ENCODE results near the gene PHC3.

PHC3 gene

DNA sequence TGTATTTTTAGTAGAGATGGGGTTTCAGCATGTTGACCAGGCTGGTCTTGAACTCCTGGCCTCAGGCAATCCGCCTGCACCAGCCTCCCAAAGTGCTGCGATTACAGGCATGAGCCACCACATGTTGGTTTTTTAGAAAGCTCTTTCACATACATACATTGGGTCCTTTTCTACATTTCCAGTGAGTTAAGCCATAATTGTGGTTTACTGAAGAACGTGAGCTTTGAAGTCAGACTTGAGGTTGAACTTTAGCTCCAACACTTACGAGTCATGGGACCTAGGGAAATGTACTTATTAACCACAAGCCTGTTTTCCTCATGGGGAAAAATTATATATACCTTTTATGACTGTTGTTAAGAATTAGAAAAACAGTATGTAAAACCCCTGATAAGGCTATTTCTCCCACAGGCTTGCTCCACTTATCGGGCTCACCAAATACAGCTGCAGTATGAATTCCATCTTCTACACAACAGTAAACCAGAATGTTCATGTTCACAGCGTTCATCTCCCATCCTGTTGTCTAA, 104.8 kb downstream of the PHC3 start:
- no peak for DNase-seq

DNA sequence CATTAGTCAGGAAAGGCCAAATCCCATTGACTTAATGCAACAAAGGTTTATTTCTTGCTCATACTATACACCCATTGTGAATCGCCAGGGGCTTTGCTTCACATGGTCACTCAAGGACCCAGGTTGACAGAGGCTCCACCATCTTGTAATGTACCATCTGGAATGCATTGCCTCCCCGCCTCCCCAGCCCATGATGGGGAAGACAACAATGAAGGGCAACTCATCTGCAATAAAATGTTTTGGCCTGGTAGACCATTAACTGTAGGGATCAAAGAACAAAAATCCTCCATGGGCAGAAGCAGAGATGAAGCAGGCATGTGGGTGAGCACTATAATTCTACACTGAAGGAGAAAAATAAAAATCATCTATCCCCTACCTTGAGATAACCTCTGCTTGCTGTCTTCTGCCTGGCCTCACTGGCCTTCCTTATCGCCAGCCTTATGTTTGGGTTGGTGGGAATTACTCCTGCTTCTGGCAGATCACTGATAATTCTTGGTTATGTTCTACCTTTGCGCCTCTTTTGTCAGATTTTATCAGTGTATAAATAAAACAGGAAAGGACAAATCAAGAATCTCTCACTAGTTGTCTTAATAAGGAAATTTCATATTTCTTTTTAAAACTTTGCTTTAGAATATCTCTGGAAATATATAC, 106.0 kb downstream of the PHC3 start:
- DNase-seq, result no peak

DNA sequence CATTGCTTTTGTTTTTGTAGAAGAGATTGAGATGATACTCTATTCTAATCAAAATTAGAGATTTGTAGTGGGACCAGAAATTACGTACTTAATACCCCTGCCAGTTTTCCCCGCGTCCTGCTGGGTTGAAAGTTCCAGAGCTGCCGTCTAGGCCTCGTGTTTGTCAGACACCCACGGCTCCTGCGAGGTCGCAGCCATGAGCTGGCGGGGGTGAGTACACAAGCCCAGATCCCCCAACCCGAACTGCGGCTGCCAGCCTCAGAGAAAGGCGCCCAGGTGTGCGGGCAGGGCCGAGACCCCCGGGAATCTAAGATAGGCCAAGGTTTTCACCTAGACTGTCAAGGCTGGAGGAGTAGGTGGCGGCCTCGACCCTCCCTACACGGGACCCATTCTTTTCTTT, 117.4 kb downstream of the PHC3 start:
- no peak for DNase-seq

DNA sequence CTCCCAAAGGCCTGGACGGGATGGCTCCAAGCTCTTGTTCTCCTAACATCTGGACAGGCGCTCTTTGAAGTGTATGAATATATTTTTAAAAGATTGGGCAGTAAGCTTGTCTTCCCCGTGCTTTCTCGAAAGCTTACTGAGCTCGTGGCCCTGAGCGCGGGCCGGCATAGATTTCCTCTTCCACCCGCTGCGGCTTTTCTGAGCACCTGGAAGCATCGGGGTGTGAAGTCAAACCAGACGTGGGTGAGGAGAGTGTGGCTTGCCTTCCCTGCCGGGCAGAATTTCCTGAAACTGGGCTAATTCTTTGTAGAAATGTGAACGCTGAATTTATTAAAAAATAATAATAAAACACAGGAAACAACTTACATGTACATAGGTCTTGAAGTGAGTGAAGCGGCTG, 117.8 kb downstream of the PHC3 start:
- DNase-seq, result no peak

DNA sequence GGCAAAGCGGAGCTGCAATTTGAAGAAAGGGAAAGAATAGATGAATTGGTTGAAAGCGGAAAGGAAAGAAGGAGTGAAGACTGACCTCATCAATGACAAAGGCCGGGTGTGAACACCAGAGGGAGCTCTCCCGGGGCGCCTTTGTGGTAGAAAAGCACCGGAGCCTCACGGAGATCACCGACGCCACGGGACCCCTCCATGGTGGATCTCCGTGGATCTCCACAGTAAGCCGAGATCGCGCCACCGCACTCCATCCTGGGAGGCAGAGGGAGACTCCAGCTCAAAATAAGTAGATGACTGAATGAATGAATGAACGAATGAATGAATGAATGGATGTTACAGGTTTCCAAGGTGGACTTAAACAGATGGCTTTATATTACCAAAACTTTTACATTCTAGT, 118.8 kb downstream of the PHC3 start:
- DNase-seq, result no peak

DNA sequence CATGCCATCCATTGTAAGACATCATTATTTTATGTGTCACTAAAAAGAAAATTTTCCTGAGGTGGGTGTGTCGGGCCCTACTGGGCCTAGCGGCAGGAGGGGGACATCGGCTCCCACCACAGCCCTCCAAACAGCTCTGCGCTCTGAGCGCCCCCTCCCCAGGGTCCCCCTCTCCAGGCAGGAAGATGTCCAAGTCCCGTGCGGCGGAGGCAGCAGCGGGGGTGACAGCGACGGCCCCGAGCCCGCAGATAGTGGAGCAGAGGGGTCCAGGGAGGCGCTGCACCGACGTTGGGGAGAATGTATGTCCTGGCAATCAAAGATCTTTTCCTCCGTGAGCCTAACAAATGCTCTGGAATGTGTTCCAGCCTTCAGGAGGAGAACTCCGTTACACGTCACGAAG, 119.5 kb downstream of the PHC3 start:
- DNase-seq, result no peak

DNA sequence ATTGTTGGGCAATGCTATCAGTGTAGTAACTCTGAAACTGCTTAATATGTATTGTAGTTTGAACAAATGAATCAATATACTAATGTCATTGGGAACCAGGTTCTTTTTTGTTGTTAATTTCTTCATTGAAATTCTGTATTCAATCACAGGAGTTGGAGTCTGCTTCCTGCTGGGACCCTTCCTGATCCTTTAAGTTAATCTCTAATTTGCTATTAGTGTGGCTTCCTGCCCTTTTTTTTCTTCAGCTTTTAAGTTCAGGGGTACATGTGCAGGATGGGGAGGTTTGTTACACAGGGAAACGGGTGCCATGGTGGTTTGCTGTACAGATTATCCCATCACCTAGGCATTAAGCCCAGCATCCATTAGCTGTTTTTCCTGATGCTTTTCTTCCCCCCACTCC, 122.1 kb downstream of the PHC3 start:
- DNase-seq, result no peak

DNA sequence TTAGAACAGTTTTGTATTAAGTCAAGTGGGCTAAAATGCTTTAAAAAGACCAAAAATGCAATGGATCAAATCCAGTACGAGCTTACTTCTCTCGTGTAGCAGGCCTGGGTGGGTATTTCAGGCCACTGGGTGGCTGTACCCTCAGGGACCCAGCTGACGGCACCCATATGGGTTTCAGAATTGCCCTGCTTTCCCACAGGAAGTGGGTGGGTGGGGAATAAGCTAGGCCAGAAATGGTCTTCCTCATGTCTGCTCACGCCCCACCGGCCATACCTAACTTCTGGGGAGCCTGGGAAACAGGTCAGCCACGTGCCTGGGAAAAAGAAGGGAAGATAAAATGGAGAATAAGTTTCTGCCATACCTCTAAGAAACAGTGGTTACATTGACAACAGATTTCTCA, 123.4 kb downstream of the PHC3 start:
- DNase-seq, result no peak

DNA sequence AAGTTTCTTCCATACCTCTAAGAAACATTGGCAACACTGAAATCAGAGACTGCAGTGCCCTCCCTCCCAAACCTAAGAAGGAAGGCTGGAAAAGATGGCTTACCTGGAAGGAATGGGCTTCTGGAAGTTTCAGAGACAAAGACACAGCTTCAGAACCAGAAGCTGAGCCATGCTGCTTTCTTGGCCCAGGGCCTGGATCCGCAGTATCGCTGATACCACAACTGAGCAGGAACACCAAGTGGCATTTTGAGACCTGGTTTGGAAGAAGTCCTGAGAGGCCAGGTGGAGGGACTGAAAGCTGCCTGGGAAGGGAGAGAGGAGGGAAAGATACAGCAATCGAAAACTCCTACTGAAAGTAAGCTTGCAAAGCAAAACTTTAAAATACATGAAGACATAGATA, 124.0 kb downstream of the PHC3 start:
- DNase-seq, result no peak

DNA sequence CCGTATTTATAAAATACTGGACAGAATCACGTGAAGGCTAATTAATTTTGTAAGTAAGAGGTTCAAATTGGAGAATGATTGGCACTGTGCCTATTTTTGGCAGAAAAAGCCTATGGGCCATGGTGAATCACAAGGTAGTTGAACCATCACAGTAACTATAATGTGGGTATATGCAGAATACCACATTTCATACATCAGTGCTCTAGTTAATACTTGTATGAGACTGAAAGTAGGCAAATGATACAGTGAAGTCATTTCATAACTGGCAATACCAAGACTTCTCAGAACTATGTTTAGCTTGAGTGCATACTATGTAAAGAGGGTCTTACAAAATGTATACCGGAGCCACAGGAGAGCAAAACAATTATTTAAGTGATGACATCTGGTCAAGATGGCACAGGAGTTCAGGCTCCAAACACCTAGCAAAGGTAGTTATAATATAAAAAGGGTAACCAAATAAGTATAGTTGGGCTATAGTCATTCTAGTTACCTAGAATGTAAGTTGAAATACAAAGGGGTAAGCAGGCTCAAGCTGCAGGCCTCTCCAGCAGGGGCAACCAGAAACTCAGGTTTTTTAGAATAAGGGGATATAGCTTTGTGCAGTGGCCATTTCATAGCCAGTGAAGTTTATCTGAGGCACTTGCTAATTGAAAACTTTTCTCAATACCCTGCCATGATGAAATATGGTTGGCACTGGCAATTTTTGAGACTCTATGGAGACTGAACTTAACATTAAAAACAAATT, 124.7 kb downstream of the PHC3 start:
- no peak for DNase-seq

DNA sequence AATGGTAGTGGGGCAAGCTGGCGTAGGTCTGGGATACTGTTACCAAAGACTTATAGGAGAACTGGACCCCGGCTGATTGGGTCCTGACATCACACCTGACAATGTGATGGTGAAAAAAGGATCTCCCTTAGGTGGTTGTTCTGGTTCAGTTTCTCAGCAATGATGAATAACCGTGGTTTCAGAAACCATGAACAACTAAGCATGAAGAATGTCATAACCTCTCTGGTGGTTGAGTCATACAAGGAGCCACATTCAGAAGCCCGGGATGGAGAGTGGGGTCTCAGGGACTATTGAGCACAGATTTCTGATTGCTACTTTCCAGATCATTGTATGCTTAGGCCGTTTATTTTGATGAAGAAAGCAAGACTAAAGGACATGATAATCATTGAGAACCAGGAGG, 126.3 kb downstream of the PHC3 start:
- DNase-seq, result peak; percentile 43

DNA sequence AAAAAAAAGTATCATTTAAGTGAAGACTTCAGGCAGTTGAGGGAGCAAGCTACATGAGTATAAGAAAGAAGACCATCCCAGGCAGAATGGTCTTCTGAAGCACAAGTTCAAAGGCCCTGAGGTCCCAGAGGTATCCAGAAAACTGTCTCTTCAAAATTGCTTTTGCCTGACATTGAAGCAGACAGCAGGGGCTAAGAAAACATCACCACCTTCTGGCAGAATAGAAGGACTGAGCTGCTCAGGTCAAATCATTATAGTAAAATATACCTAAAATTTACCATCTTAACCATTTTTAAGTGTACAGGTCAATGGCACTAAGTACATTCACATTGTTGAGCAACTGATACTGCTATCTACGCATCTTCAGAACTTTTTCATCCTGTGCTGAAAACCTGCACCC, 127.3 kb downstream of the PHC3 start:
- peak; percentile 58 to 76 for DNase-seq

DNA sequence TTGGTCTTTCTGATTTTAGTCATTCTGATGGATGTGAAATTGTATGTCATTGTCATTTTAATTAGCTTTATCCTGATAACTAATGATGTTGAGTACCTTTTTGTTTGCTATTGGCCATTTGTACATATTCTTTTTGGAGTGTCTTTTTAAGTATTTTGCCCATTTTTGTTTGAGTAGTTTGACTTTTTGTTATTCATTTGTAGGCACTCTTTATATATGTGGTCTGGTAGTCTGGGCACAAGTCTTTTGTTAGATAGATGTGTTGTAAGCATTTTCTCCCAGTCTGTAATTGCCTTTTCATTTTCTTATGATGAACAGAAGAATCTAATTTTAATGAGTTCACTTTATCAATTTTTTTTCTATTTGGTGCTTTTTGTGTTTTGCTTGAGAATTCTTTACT, 129.1 kb downstream of the PHC3 start:
- DNase-seq, result no peak

DNA sequence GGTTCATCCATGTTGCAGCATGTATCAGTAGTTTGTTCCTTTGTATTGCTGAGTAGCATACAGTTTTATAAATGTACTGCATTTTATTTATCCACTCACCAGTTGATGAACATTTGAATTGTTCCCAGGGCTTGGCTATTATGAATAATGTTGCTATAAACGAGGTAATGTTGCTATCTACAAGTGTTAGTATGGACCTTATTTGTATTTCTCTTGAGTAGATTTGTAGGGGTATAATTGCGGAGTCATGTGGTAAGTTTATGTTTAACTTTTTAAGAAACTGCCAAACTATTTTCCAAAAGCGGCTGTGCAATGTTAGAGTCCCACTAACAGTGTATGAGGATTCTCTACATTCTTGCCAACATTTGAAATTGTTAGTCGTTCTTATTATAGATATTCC, 130.8 kb downstream of the PHC3 start:
- DNase-seq, result no peak

DNA sequence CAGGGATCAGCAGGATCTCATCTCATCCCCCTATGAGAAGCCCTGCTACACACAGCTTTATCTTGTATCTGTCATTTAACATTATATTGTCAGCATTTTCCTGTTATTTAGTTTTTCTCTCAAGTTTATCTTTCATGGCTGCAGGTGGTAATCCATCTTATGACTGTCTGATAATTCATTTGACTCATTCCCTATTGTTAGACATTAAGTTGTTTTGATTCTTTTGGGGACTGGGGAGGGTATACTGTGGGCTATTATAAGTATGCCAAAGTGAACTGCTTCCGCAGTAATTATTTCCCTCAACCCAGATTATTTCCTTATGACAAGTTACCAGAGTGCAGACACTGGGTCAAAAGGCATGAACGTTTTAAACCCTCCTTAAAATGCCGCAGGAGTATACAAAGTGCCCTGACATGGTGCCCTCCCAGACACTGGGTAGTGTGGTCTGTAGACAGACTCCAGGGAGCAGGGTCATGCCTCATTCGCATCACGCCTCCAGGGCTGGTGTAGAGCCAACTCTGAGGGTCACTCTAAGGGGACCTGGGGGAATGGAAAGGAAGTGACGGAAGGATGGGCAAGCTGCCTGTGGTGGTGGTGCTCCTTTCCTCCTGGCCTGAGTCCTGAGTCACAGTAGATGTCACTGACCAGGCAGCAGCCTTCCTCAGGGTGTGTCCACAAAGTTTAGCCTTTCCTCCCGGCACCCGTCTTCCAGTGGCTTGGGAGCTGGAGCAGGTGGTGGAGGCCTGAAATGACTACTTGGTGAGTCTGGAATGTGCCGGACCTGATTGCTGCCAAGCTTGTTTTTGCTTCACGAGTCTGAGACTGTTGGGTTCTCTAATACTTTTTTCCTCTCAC, 132.2 kb downstream of the PHC3 start:
- no peak for DNase-seq

DNA sequence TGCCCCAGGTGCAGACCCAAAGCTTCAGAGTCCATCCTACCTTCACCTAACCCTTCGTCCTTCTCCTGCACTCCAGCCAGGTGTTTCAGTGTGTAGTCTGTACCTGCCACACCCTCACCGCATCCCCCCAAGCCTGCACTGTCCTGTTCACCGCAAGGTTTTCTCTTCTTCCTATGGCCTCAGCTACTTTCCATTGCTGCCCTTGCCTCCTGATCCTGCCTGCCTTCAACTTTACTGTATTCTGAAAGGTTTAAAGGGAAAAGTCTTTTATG, 134.5 kb downstream of the PHC3 start:
- no peak for DNase-seq

DNA sequence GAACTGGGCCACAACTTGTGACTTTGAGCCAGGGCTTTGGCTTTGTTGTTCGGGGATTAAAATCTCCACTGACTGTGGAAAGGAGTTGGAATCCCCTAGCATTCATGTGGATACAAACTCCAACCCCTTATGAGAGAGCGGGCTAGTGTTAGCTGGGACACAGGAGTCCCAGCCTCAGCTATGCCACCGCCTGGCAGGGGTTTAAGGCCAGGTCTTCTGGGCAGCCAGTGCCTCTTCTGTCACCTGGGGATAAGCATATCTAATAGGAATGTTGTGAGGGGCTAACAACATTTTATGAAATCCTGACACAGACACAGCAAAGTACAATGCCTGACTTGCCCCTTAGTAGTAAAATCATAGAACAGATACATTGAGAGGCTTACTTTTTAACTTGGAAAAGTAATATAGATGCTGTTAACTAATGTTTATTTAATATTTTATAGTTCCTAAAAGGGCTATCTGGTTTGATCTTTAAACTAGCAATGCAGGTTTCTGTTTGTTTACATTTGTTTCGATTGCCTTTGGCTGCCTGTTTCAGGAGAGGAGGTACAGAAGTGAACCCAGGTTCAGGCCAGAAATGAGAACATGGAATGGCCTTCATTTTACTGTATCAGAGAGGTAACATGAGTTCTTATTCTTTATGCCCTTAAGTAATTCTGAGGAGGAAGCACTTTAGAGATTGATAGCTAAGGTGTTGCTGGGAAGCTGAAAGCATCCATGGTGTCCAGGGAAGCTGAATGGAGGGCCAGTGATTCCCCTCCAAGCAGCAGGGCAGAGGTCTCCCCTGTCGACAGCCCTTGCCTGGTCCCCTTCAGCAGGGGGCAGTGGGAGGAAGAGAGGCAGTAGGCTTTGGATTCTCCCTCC, 135.0 kb downstream of the PHC3 start:
- DNase-seq, result no peak

DNA sequence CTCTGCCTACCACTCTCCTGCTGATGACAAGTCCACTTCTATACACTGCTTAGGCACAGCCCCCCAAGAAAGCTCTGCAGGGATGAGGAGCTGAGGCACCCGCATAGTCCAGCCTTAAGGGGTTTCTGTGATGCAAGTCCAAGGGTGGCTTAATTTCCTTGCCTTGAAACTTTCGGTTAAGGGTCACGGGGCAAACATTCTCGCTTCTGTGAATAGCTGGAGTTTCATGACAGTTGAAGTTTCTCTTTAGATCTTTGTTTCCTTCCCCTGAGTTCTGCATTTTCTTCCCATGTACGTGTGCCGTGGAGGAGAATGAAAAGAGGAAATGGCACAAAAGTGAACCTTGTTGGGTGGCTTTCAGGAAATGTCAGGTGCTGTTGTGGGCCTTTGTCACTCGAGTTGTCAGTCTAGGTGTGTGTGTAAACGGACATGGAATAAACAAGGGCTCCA, 136.7 kb downstream of the PHC3 start:
- peak; percentile 98 to 99 for DNase-seq

DNA sequence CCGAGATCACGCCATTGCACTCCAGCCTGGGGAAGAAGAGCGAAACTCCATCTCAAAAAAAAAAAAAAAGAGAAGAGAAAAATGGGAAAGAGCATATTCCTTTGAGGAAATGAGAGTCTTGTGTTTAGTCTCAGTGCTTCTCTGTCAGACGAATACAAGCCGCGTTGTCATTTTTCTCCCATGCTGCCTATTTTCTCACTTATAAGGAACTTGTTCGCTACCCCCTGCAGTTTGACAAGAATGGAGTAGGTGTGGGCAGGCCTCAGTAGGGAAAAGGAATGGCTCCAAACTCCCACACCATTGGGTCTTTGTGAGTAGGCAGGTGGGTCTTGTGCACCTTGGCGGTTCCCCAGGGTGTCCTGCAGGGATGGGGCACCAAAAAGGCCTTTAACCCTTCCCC, 137.3 kb downstream of the PHC3 start:
- no peak for DNase-seq

DNA sequence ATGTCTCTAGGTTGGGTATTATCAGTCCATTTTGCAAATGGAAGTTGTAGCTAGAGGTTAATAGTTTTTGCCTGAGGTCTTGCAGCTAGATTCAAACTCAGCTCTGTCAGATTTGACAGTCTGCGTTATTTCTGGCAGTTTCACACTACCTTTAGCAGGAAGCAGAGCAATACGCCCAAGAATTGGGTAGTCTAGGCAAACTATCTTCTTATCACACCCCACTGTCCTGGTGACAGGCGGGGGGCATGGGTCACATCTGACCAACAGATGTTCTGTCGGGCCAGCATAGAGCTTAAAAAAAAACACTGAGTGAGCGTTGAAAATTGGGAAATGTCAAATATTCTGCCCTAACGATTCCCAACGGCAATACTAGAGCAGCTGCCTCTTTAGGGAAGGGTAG, 138.0 kb downstream of the PHC3 start:
- no peak for DNase-seq

DNA sequence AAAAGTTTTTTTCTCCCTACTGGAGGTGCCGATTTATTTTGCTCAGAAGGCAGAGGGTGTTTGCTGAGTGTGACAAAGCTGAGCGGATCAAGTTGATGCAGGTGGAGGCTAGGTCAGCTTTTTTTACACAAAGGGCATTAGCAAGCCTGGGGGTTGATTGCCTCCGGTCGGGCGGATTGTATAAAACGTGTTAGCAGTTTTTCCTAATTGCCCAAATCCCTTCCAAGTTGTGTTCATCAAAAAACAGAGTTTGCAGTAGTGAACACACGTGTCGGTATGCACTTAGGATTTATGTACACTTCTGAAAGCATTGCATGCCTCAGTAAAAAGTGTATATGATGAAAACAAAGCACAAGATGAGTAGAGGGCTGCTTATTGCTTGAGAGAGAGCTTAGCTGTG, 141.1 kb downstream of the PHC3 start:
- DNase-seq, result no peak

DNA sequence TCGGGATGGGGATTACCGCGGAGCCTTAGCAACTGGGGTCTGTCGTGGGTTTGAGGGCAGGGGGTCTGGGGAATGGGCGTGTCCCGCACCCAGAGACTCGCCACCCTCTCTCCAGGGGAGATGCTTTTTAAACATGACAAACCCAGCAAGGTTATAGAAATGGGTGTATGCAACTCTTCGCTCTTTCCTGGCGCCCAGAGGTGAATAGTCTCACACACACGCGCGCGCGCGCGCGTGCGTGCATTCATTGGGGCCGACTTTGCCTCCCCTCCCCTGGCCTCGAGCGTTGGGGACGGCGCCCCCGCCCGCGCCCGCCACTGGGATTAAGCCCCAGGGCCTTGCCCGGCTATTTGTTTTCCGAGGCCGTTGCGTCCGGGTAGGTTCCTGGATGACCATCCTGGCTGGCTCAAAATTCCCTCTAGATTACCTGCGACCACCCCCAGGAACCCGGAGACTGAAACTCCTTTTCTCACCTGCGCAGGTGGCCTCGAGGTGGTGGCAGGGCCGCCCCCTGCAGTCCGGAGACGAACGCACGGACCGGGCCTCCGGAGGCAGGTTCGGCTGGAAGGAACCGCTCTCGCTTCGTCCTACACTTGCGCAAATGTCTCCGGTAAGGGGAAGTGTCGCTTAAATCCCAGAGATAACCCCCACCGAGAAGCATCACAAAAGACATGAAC, 143.0 kb downstream of the PHC3 start:
- peak; percentile 55 to 65 for DNase-seq
